Endothelial cell of umbilical vein (primary cell): ENCODE results near the gene MYO1B.

ENCODE experiments used
- EZH2 ChIP-seq: IDR thresholded peaks from 2 replicates; pipeline ENCODE4 v1.6.1; 2012; ENCODE audit warnings: borderline replicate concordance, low read depth, mild to moderate bottlenecking, moderate library complexity, low read length, inconsistent platforms; ENCODE audit not compliant: severe bottlenecking
- GATA2 ChIP-seq: IDR thresholded peaks from 2 replicates; pipeline ENCODE4 v1.7.0; 2011; ENCODE audit warnings: low read depth, mild to moderate bottlenecking, moderate library complexity, mixed read lengths, low read length; ENCODE audit not compliant: insufficient read length, insufficient read depth
- JUN ChIP-seq: IDR thresholded peaks from 2 replicates; pipeline ENCODE4 v1.6.1; 2011; ENCODE audit warnings: borderline replicate concordance, low read depth; ENCODE audit not compliant: insufficient read length, insufficient read depth
- POLR2A ChIP-seq: IDR thresholded peaks from 2 replicates; pipeline ENCODE4 v1.6.1; 2012; ENCODE audit warnings: low read depth, mild to moderate bottlenecking, control low read depth, low read length
- POLR2AphosphoS5 ChIP-seq: IDR thresholded peaks from 2 replicates; pipeline ENCODE4 v1.6.1; 2012; ENCODE audit warnings: low read depth, mild to moderate bottlenecking, control low read depth, low read length, moderate library complexity; ENCODE audit not compliant: insufficient read depth
- TF ChIP-seq, protein P1 (sequence below), 2 donors: IDR thresholded peaks; 1 replicate in 1 of 2; 2 replicates in 1 of 2; pipeline ENCODE4 v1.5.1; 2011; ENCODE audit warnings: low read length in 2 of 2, mild to moderate bottlenecking in 2 of 2, moderate library complexity in 2 of 2, control low read depth in 1 of 2, inconsistent platforms in 1 of 2, low read depth in 1 of 2; ENCODE audit not compliant: insufficient read depth in 1 of 2; ENCODE audit errors: extremely low read depth in 1 of 2
- TF ChIP-seq, protein P2 (sequence below): IDR thresholded peaks from 2 replicates; pipeline ENCODE4 v1.6.1; 2011; ENCODE audit not compliant: insufficient read depth, insufficient read length

DNA sequence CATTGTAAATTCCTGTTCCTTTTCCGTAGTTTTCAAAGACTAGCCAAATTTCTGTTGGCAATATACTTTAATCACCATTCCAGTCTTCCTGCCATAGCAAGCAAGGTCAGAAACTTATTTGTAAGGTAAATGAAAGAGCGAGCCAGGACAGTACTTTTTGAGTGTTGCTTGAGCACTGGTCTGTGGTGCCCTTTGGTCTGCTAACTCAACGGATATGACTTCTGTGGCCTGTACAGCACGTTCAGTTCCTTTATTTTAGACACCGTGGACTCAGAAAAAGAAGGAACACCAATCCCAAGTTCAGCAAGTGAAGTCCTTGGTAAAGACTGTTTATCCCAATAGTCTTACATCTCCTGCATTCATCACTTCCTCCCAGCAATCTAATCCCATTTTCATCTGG lies 166.3 kb downstream of the MYO1B start:
- TF ChIP-seq, protein P1, sequence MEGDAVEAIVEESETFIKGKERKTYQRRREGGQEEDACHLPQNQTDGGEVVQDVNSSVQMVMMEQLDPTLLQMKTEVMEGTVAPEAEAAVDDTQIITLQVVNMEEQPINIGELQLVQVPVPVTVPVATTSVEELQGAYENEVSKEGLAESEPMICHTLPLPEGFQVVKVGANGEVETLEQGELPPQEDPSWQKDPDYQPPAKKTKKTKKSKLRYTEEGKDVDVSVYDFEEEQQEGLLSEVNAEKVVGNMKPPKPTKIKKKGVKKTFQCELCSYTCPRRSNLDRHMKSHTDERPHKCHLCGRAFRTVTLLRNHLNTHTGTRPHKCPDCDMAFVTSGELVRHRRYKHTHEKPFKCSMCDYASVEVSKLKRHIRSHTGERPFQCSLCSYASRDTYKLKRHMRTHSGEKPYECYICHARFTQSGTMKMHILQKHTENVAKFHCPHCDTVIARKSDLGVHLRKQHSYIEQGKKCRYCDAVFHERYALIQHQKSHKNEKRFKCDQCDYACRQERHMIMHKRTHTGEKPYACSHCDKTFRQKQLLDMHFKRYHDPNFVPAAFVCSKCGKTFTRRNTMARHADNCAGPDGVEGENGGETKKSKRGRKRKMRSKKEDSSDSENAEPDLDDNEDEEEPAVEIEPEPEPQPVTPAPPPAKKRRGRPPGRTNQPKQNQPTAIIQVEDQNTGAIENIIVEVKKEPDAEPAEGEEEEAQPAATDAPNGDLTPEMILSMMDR (IDR thresholded peaks at IDR 0.05; ENCODE audit: extremely low read depth in 1 of 2, insufficient read depth in 1 of 2, low read depth in 1 of 2, low read length in 2 of 2): no peak
- TF ChIP-seq POLR2AphosphoS5 (no peak), EZH2 (no peak), POLR2A (no peak), JUN (no peak), GATA2 (no peak)
- TF ChIP-seq, protein P2, sequence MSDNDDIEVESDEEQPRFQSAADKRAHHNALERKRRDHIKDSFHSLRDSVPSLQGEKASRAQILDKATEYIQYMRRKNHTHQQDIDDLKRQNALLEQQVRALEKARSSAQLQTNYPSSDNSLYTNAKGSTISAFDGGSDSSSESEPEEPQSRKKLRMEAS: no peak
